WERI-Rb-1 (cell line): ENCODE data around the gene KIAA1210.

Source experiments
- DNase-seq: peaks from one replicate; pipeline ENCODE4 v3.0.0-alpha.2; 2020
- H3K27ac ChIP-seq: fragments of 250-450 bp; sonication (Bioruptor Pico); 2 replicates; pipeline ENCODE4 v1.5.1; 2020; ENCODE audit warnings: mild to moderate bottlenecking, moderate library complexity
- H3K27me3 ChIP-seq: fragments of 250-450 bp; sonication (Bioruptor Pico); 2 replicates; pipeline ENCODE4 v1.5.1; 2021; ENCODE audit warnings: mild to moderate bottlenecking, low read depth, moderate library complexity; ENCODE audit not compliant: insufficient read depth, severe bottlenecking
- H3K36me3 ChIP-seq: fragments of 250-450 bp; sonication (Bioruptor Pico); 2 replicates; pipeline ENCODE4 v1.5.1; 2020; ENCODE audit warnings: mild to moderate bottlenecking, moderate library complexity
- H3K4me3 ChIP-seq: 2 replicates; pipeline ENCODE4 v1.5.1; 2011; ENCODE audit warnings: low read depth, mild to moderate bottlenecking, control low read depth, low read length
- H3K9me3 ChIP-seq: fragments of 250-450 bp; sonication (Bioruptor Pico); 2 replicates; pipeline ENCODE4 v1.5.1; 2021; ENCODE audit warnings: mild to moderate bottlenecking, moderate library complexity; ENCODE audit not compliant: severe bottlenecking
- TF ChIP-seq, protein P1 (sequence below): IDR thresholded peaks from 2 replicates; pipeline ENCODE4 v1.5.1; 2011; ENCODE audit warnings: low read depth, mild to moderate bottlenecking, control low read depth, inconsistent platforms, low read length

Gene KIAA1210

DNA sequence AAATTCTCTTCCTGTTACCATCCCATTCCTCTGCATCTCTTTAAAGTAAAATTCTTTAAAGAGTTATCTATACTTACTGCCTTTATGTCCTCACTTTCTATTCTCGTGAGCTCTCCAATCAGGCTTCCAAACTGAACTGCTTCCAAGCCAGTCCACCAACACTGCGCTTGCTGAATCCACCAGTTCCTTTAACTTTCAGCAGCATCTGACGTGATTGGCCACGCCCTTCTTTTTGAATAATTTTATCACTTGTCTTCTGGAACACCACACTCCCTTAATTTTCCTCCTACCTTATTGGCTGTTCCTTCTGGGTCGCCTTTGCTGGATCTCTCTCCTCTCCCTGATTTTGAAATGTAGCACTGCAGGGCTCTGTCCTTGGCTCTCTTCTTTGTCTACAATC lies at the start of gene KIAA1210:
Gene KIAA1210, minus strand, starts transcription at position 163 of the 400 bp plus-strand sequence. CDS start 4,170 bp downstream, outside the sequence.
- DNase-seq: no peak
- H3K36me3 ChIP-seq: no peaks in the 10 kb centered on the region
- no peak within 1 kb of the TSS for H3K27ac ChIP-seq
- TF ChIP-seq, protein P1, sequence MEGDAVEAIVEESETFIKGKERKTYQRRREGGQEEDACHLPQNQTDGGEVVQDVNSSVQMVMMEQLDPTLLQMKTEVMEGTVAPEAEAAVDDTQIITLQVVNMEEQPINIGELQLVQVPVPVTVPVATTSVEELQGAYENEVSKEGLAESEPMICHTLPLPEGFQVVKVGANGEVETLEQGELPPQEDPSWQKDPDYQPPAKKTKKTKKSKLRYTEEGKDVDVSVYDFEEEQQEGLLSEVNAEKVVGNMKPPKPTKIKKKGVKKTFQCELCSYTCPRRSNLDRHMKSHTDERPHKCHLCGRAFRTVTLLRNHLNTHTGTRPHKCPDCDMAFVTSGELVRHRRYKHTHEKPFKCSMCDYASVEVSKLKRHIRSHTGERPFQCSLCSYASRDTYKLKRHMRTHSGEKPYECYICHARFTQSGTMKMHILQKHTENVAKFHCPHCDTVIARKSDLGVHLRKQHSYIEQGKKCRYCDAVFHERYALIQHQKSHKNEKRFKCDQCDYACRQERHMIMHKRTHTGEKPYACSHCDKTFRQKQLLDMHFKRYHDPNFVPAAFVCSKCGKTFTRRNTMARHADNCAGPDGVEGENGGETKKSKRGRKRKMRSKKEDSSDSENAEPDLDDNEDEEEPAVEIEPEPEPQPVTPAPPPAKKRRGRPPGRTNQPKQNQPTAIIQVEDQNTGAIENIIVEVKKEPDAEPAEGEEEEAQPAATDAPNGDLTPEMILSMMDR: no peak
- H3K9me3 ChIP-seq: no peaks in the 10 kb centered on the region
- no peak within 1 kb of the TSS for H3K4me3 ChIP-seq
- peaks cover 19% of the 10 kb centered on the region for H3K27me3 ChIP-seq

DNA sequence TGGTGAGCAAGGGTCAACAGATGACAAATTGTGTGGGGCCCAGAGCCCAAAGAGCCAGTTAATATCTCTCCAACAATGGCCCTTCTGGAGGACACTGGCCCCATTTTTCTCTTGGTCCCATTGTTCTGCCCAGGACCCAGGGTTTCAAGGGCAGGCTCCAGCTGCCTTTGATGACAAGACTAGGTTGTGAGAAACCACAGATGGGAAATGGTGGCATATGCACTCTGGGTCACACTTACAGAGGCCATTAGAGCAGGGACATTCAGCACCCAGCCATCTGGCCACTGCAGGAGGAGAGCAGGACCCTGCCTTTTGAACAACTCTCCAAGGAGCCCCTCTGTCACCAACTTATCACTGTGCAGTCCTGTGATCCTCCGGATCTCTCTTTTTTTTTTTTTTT lies 49.7 kb upstream of the KIAA1210 start:
- TF ChIP-seq, protein P1: no peak
- H3K4me3 ChIP-seq: no peak overlapping the region
- H3K27me3 ChIP-seq: peaks cover 22% of the 10 kb centered on the region
- H3K36me3 ChIP-seq: no peaks in the 10 kb centered on the region
- H3K9me3 ChIP-seq: no peaks in the 10 kb centered on the region
- no peak for DNase-seq
- H3K27ac ChIP-seq: no peak overlapping the region

DNA sequence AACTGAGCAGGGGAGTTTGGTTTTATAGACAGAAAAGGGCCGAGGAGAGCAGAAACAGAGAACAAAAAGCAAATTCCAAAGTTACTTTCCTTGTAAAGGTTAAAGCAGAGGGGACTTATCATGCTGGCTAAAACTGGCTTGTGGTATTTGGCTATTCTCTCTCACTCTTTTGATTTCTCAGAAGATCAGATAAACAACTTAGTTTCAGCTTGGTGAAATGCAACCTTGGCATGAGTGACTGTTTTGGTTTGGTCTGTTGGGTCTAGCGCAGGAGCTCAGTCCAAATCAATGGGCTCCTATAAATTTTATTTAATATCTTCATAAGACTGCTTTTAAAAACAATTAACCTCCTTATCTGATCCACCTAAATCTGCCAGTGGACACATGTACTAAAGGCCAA lies 47.3 kb upstream of the KIAA1210 start:
- H3K27ac ChIP-seq: no peak overlapping the region
- DNase-seq: no peak
- H3K27me3 ChIP-seq: peaks cover 19% of the 10 kb centered on the region
- H3K4me3 ChIP-seq: no peak overlapping the region
- H3K9me3 ChIP-seq: no peaks in the 10 kb centered on the region
- H3K36me3 ChIP-seq: no peaks in the 10 kb centered on the region
- TF ChIP-seq, protein P1: no peak

DNA sequence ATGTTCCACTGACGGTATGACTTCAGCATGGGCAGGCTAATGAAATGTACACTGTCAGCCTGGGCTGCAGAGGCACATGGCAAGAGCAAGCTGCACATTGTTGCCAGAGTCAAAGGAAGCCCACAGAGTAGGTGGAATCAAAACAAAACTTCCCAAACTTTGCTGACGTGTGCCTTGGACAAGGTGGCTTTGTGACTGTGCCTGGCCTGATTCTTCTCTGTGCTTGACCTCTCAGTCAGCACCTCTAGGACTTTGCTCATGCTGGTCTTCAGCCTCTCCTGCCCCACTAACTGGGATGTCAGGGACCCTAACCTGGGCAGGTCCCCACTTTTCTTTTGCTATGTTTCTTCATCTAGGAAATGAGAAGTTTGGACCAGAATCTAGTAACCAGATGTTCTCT lies 40.5 kb upstream of the KIAA1210 start:
- H3K27me3 ChIP-seq: peaks cover 21% of the 10 kb centered on the region
- H3K9me3 ChIP-seq: no peaks in the 10 kb centered on the region
- no peak for DNase-seq
- no peaks in the 10 kb centered on the region for H3K36me3 ChIP-seq
- H3K27ac ChIP-seq: no peak overlapping the region
- TF ChIP-seq, protein P1: no peak
- H3K4me3 ChIP-seq: no peak overlapping the region

DNA sequence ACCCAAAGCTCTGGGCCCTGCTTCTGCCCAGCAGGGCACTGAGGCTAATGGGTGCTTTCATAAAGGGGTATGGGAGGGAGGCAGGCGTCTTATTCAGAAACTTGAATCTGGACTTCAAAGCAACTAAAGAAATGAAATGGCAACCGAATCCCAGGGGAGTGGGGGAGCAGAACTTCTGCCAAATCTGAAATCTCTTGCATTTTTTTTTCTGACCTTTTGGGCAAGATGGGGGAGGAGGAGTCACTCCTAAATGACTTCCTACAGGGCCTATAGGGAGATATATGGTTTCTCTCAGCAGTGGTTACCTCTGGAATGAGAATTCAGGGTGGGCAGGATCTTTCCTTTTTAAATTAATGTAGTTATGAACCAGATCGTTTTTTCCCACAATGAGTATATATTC lies 30.6 kb upstream of the KIAA1210 start:
- Histone ChIP-seq H3K9me3 (no peaks in the 10 kb centered on the region), H3K36me3 (no peaks in the 10 kb centered on the region), H3K4me3 (no peak overlapping the region), H3K27ac (no peak overlapping the region), H3K27me3 (peaks cover 12% of the 10 kb centered on the region)
- TF ChIP-seq, protein P1: no peak
- DNase-seq: no peak

DNA sequence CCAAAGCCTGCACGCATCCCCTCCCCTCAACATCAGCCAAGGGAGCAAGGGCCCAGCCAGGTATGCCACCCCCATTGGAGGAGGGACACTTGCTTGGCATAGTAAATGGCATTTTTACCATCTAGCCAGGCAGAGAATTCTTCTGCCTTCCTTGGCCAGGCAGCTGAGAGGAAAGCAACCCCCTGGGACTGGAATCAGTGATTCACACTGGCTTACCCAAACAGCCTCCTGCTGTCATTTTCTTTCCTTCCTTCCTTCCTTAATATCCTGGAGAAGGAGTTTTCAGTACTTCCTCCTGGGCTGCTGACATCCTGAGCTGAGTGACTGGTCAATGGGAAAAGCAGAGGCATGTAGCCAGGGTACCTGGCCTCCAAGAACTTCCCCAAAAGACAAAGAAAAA lies 28.6 kb upstream of the KIAA1210 start:
- no peak for DNase-seq
- Histone ChIP-seq H3K27me3 (peaks cover 23% of the 10 kb centered on the region), H3K9me3 (no peaks in the 10 kb centered on the region), H3K36me3 (no peaks in the 10 kb centered on the region), H3K27ac (no peak overlapping the region), H3K4me3 (no peak overlapping the region)
- TF ChIP-seq, protein P1: no peak
